ENCODE results near the gene TP53RK.
"Not testable (repeated sequence)": the region's sequence is repeated elsewhere in the genome, so short reads cannot be mapped to it uniquely, and the experiment has no call there.

Gene TP53RK

DNA sequence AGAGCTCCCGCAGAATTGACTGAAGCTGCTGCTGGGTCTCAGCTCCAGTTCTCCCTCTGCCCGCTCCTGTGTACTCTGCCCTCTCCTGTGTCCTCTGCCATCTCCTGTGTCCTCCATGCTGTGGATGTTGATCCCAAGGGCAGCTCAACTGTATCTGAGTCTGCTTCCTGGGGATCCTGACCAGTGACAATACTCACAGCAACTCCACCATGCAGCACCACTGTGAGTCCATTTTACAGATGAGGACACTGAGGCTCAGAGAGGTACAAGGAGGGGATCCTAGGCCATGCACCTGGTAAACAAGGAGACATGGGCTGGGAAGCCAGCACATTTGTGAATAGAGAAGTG, 8.6 kb downstream of the TP53RK start:
- peaks cover 43% of the 10 kb centered on the region for H3K4me1 Mint-ChIP-seq
- H3K27ac Mint-ChIP-seq = no peak overlapping the region
- TF ChIP-seq, protein P1, sequence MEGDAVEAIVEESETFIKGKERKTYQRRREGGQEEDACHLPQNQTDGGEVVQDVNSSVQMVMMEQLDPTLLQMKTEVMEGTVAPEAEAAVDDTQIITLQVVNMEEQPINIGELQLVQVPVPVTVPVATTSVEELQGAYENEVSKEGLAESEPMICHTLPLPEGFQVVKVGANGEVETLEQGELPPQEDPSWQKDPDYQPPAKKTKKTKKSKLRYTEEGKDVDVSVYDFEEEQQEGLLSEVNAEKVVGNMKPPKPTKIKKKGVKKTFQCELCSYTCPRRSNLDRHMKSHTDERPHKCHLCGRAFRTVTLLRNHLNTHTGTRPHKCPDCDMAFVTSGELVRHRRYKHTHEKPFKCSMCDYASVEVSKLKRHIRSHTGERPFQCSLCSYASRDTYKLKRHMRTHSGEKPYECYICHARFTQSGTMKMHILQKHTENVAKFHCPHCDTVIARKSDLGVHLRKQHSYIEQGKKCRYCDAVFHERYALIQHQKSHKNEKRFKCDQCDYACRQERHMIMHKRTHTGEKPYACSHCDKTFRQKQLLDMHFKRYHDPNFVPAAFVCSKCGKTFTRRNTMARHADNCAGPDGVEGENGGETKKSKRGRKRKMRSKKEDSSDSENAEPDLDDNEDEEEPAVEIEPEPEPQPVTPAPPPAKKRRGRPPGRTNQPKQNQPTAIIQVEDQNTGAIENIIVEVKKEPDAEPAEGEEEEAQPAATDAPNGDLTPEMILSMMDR (IDR thresholded peaks at IDR 0.05) = no peak
- H3K9me3 Mint-ChIP-seq = peaks cover 4% of the 10 kb centered on the region
- peaks cover 3% of the 10 kb centered on the region for H3K27me3 Mint-ChIP-seq (ENCODE audit: low read depth, poor library complexity)
- no peak overlapping the region for H3K4me3 Mint-ChIP-seq
- peaks cover 36% of the 10 kb centered on the region for H3K36me3 Mint-ChIP-seq (ENCODE audit: low read depth)
- no peak for DNase-seq

DNA sequence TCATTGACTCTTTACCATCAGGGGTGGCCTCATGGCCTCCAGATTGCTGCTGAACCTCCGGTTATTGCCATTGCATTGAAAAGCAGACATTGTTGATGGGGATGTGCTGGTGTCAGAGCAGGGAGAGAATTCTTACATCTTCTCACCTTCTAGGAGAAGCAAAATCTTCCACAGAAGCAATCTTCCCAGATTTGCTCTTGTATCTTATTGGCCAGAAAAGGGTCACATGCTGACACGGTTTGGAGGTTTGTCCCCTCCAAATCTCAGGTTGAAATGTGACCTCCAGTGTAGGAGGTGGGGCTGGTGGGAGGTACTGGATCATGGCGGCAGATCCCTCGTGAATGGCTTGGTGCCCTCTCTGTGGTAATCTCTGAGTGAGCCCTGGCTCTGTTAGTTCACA, 10.7 kb downstream of the TP53RK start:
- no peak overlapping the region for H3K4me3 Mint-ChIP-seq
- H3K36me3 Mint-ChIP-seq (ENCODE audit: low read depth) = peaks cover 25% of the 10 kb centered on the region
- no peak overlapping the region for H3K27ac Mint-ChIP-seq
- DNase-seq = no peak
- TF ChIP-seq, protein P1 (IDR thresholded peaks at IDR 0.05) = no peak
- peaks cover 50% of the 10 kb centered on the region for H3K4me1 Mint-ChIP-seq
- no peaks in the 10 kb centered on the region for H3K9me3 Mint-ChIP-seq
- H3K27me3 Mint-ChIP-seq (ENCODE audit: low read depth, poor library complexity) = peaks cover 11% of the 10 kb centered on the region

DNA sequence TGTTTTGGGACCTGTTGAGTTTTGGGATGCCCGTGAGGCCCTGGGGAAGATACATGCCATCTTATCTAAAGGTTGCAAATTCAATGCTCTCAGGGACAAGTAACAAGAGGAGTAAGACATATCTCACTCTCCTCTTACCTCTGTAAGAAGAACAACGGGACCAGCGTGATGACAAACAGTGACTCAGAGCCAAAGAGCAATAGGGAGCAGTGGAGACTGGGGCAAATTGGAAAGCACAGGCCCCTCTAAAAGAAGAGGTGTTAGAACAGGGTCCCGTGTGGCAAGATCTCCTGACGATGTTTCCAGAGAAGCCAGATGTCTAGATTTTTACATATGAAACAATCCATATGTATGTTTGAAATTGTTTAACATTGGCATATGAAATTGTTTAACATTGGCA, 11.6 kb downstream of the TP53RK start:
- peaks cover 44% of the 10 kb centered on the region for H3K4me1 Mint-ChIP-seq
- H3K27ac Mint-ChIP-seq = no peak overlapping the region
- no peak for DNase-seq
- H3K27me3 Mint-ChIP-seq (ENCODE audit: low read depth, poor library complexity) = peaks cover 11% of the 10 kb centered on the region
- H3K9me3 Mint-ChIP-seq = no peaks in the 10 kb centered on the region
- H3K4me3 Mint-ChIP-seq = no peak overlapping the region
- TF ChIP-seq, protein P1 (IDR thresholded peaks at IDR 0.05) = no peak
- peaks cover 31% of the 10 kb centered on the region for H3K36me3 Mint-ChIP-seq (ENCODE audit: low read depth)

DNA sequence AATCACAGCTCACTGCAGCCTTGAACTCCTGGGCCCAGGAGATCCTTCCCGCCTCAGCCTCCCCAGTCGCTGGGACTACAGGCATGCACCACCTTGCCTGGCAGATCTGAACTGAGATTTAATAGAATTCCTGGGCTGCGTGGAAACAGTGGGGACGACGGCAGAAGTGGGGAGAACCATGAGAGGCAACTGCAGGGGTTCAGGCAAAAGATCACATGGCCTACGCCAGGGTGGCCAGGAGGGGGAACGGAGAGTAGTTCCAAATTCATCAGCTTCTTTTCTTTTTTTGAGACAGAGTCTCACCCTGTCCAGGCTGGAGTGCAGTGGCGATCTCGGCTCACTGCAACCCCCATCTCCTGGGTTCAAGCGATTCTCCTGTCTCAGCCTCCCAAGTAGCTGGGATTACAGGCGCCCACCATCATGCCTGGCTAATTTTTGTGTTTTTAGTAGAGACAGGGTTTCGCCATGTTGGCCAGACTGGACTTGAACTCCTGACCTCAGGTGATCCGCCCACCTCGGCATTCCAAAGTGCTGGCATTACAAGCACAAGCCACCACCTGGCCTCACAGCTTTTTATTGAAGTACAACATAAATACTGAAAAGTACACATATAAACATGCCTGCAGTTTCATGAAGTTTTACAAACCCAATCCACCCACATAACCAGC, 12.5 kb downstream of the TP53RK start:
- H3K27me3 Mint-ChIP-seq (ENCODE audit: low read depth, poor library complexity) = peaks cover 11% of the 10 kb centered on the region
- not testable (repeated sequence) for H3K4me3 Mint-ChIP-seq, H3K27ac Mint-ChIP-seq, H3K9me3 Mint-ChIP-seq, DNase-seq
- peaks cover 32% of the 10 kb centered on the region for H3K36me3 Mint-ChIP-seq (ENCODE audit: low read depth)
- H3K4me1 Mint-ChIP-seq = peaks cover 39% of the 10 kb centered on the region

DNA sequence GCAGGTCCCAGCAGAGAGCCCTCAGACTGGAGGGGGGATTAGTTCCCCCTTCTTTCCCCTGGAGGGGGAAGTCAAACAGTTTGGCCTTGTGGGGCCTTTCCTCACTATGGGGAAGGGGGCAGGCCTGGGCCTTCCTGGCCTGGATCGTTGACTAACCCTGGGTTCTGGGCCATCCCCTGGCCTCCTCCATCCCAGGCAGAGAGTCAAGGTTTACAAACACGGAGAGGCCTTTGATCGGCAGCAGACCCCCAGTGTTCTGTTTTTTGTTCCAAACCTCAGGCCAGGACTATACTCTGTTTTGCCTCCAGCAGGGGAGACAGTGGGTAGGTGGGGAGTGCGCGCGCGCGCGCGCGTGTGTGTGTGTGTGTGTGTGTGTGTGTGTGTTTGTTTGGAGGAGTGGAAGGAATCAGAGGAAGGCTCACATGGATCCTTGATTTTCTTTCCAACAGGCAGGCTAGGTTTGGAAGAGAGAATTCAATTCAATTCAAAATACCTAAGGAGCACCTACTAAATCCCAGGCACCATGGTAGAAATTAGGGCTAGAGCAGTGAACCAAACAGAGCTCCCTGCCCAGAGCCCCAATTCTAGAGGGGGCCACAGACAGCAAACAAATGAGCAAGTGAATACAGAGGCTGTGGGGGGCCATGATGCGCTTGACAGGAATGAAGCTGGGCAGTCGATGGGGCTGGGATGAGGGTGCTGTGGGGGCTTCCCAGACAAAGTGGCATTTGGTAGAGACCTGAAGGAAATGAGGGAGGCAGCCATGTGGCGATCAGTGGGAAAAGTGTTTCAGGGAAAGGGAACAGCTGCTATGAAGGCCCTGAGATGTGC, 14.8 kb downstream of the TP53RK start:
- DNase-seq = no peak
- Mint-ChIP-seq H3K27ac (no peak overlapping the region), H3K9me3 (peaks cover 16% of the 10 kb centered on the region), H3K27me3 (ENCODE audit: low read depth, poor library complexity) (peaks cover 11% of the 10 kb centered on the region), H3K4me3 (no peak overlapping the region), H3K36me3 (ENCODE audit: low read depth) (peaks cover 44% of the 10 kb centered on the region), H3K4me1 (peaks cover 33% of the 10 kb centered on the region)
- TF ChIP-seq, protein P1 (IDR thresholded peaks at IDR 0.05) = no peak

DNA sequence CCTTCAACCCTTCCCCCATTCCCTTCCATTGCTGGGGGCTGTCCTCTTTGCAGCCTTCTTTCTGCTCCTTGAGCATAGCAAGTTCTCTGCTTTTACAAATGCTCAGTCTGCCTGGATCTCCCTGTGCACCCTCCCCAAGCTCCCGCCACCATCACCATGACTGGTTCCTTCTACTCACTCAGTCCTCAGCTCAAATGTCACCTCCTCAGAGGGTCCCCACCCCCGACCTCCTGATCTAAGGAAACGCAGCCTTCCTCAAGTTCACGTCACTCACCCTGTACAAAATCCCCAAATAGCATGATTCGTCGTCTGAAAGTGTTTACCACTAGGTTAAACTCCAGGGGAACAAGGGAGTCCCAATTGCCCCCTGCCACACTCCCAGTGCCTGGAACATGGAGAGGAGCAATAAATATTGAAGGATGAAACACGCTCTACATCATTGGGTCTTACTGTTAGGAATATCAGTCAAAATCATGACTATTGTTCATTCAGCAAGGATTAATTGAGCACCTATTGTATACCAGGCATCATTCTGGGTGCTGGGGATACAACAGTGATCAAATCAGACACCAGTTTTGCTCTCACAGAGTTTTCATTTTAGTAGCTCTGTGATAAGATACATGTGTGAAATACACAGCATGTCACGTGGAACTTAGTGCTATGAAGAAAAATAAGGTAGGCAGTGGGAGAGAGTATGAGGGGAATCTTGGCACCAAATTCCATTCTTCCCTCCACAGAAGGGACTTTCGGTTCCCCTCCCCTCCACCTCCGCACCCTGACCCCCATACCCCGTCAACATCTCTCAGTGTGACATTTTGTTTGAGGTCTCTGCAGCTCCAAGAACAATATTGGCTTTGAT, 15.6 kb downstream of the TP53RK start:
- TF ChIP-seq, protein P1 (IDR thresholded peaks at IDR 0.05) = no peak
- Mint-ChIP-seq H3K4me3 (no peak overlapping the region), H3K9me3 (peaks cover 16% of the 10 kb centered on the region), H3K36me3 (ENCODE audit: low read depth) (peaks cover 43% of the 10 kb centered on the region), H3K27ac (no peak overlapping the region), H3K27me3 (ENCODE audit: low read depth, poor library complexity) (peaks cover 8% of the 10 kb centered on the region), H3K4me1 (peaks cover 33% of the 10 kb centered on the region)
- DNase-seq = no peak
